GM12864 (cell line): ENCODE data around the gene DOCK3.

Experiments
- DNase-seq: peaks from one replicate; pipeline ENCODE4 v3.0.0-alpha.2; 2011; ENCODE audit warnings: low read depth
- H3K4me3 ChIP-seq: 2 replicates; pipeline ENCODE4 v1.5.1; 2011; ENCODE audit warnings: mild to moderate bottlenecking, low read depth, low read length, control low read depth
- CTCF ChIP-seq: IDR thresholded peaks from 2 replicates; pipeline ENCODE4 v1.5.1; 2011; ENCODE audit warnings: low read depth, mild to moderate bottlenecking, moderate library complexity, low read length, control low read depth, inconsistent platforms; ENCODE audit errors: missing control alignments

Gene DOCK3

GRCh38 chr3:50650018-50650417 is 24.7 kb upstream of the DOCK3 start:
- no peak for DNase-seq
- no peak for TF ChIP-seq CTCF
- H3K4me3 ChIP-seq: no peak overlapping the region

GRCh38 chr3:50651445-50651844 is 23.3 kb upstream of the DOCK3 start:
- no peak overlapping the region for H3K4me3 ChIP-seq
- no peak for DNase-seq
- TF ChIP-seq CTCF: no peak

- no peak overlapping the region for H3K4me3 ChIP-seq
- TF ChIP-seq CTCF: no peak
- no peak for DNase-seq
These were observed 22.7 kb upstream of the DOCK3 start for GRCh38 chr3:50651920-50652529.

DNA sequence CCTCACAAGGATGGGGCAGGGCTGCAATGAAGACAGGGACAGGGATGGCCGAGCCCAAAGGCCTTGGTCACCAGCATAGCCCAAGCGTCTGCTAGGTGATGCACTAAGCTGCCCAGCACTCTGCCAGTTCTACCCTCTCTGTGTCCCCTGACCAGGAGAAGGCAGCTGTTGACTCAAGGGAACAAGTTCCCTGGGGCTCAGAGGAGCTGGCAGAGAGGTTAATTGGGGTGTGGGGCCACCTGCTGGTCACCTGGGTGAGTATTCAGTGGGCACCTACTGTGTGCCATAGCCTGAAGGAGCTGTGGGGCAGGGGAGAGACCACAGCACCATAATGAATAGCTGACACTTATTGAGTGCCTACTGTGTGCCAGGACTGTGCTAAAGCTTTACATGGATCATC is 22.0 kb upstream of the DOCK3 start:
- peak; percentile 60 for TF ChIP-seq CTCF
- DNase-seq: no peak

GRCh38 chr3:50653937-50654595 is 20.7 kb upstream of the DOCK3 start:
- H3K4me3 ChIP-seq: no peak overlapping the region
- no peak for DNase-seq
- TF ChIP-seq CTCF: no peak

More for the DNA sequence above, 22.0 kb upstream of the DOCK3 start:
- H3K4me3 ChIP-seq: no peak overlapping the region

DNA sequence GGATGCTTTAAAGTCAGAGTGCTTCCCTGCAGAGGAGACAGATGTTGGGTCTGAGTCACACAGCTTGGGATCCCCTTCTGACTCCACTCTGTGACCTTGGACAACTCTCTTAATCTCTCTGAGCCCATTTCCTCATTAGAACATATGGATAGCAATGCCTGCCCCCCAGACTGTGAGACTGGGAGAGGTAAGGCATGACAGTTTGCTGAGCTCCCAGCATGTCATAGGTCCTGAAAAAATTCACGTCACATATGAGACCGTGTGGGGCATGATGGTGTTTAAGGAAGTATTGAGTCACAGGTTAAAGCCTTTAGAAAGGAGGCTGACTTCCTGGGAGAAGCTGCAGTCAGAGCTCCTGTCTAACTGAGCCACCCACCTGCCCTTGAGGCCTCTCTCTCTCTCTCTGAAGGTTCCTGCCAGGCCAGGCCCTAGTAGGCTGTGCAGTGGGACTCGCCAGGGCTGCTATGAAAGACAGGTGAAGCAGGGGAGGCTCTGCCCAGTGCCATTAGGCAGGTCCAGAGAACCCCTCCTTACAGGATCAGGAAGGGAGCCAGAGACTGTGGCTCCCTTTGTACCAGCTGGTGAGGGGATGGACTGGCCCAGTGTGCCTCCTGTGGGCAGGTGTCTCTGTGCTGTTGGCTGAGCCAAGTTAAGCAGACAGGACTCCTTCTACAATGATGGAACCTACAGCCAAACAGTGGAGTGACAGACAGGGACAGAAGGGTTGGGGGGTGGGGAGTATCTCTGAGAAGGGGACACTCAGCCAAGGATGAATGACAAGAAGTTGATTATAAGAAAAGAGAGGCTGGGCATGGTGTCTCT is 19.5 kb upstream of the DOCK3 start:
- H3K4me3 ChIP-seq: no peak overlapping the region
- no peak for TF ChIP-seq CTCF
- no peak for DNase-seq
